Mesenteric fat pad (tissue), 1 donor: ENCODE results near the gene PDE8B. TPM values are rescaled to one million over a fixed set of nuclear protein-coding genes. Genes with fewer than 3 reads are reported as not detected.
"Not testable (repeated sequence)": the region's sequence is repeated elsewhere in the genome, so short reads cannot be mapped to it uniquely, and the experiment has no call there.

Experiments used
- DNase-seq: peaks from one replicate; pipeline ENCODE4 v3.0.0-alpha.2; 2020; ENCODE audit warnings: low spot score
- total RNA-seq: library from RNA; stranded (reverse); fragmentation: NEBNext Ultra II Directional; extraction: Animal tissue kit (Norgen Biotek cat#: 25700); gene quantifications from one replicate; pipeline ENCODE4 v1.2.1, GENCODE V29; 2021
- donor health status: DM: yes; HTN: yes; CAD: no.

PDE8B gene
- total RNA-seq, 1 donor from 2014 or later, result 37.5 TPM

DNA sequence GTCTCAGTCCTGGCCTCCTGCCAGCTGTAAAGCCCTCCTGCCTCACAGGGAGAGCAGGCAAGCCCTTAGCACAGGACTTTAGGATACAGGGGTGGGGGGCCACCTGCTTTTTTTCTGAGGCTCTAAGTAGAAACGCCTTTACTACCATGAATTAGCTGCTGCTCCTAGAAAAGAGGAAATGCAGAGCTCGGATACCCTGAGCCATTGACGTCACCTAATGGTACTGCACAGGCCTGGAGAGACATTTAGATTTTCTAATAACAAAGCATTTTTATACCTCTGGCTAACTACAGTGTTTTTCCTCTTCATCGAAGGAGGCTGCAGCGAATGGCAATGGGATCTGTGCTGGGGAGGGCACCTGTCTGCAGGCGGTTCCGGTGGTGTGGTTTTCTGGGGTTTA lies 144.6 kb downstream of the PDE8B start:
- DNase-seq, result no peak

- no peak for DNase-seq
These were observed 145.3 kb downstream of the PDE8B start for GRCh38 chr5:77355751-77356150.

DNA sequence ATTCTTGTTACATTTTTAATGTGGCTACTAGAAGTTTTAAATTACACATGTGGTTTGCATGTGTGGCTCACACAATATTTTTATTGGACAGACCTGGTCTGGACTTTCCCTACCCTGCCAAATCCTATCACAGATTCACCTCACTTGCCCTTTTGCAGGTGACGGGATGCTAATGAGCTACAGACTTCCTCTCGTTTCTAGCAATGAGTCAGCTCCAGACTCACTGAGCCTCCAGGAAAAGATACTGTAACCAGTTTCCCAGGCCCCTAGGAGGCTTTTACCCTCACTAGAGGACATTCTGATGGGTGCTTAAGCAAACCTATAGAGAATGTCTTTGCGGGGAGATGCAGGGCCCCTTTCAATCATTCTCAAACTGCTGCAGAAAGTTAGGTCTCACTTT lies 146.3 kb downstream of the PDE8B start:
- no peak for DNase-seq

DNA sequence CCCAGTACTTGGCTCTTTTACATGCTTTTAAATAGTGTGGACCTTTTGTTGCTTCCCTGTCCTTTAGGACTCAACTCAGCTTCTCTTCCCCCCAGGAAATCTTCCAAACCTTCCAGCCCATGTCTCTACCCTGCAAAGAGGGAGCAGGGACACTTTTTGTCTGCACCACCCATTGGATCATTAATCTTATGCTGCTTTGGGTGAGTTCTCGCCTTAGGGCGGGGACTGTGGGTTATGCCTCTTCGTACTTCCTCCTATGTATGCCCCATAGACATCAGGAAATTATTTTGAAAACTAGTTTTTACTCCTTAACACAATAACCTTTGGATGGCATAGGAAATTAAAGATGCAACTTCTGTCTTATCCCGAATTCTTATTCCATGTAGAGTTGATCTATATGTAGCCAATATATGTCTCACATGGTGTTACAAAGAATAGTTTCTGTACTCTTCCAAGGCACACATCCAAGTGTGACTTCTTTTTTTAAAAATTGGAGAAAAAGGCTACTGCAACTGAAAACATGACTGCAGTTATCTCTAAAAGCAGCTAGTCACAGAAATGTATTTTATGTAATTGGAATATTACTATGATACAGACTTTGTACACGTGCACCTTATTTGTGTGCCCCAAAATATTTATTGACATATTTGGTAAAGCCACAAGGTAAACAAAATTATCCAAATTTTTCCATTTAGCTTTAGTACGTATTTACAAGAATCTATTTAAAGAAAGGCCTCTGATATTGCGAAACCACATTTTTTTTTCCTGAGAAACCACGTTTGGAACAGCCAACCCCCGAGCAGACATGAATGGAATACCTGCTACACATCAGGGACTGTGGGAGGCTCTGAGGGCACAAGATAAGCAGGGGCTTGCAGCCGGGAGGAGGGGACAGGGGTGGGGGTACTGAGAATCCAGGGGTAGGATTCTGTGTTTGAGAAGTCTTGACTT lies 148.1 kb downstream of the PDE8B start:
- no peak for DNase-seq

- no peak for DNase-seq
These were observed 148.8 kb downstream of the PDE8B start for GRCh38 chr5:77359231-77359630.

DNA sequence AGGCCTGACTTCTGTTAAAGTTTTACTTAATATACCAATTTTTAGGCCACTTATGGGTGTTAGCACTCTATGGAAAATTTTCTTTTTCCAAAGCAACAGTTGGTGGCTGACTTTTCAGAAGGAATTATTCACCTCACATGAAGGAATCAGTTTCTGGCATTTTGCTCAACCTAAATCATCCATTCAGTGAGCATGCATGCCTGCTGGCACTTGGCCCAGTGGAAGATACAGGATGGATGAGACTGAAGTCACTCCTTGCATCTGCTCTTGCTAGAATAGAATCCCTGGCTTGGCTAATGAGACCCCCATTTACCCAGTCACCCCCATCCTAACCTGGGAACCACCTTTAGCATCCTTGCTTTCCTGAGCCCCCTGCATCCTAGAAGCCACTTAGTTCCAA lies 149.9 kb downstream of the PDE8B start:
- no peak for DNase-seq

GRCh38 chr5:77360973-77361372 lies 150.5 kb downstream of the PDE8B start:
- no peak for DNase-seq

GRCh38 chr5:77366717-77367500 lies 156.4 kb downstream of the PDE8B start:
- DNase-seq, result no peak

DNA sequence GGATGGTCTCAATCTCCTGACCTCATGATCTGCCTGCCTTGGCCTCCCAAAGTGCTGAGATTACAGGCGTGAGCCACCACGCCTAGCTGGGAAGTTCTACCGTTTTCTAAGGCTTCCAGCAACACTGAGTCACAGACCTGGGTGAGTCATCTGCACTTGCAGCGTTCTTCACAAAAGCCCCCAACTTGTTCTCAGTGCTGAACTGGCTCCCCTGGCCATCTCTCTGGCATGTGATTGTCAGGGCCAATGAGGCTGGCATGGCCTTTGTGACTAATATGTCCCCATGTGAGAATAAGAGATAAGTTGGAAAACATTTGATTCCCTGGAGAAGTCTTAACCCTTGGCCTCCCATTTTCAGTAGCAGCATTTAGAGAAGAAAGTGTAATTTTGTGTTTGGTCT lies 157.3 kb downstream of the PDE8B start:
- no peak for DNase-seq

- no peak for DNase-seq
These were observed 157.9 kb downstream of the PDE8B start for GRCh38 chr5:77368367-77368766.

DNA sequence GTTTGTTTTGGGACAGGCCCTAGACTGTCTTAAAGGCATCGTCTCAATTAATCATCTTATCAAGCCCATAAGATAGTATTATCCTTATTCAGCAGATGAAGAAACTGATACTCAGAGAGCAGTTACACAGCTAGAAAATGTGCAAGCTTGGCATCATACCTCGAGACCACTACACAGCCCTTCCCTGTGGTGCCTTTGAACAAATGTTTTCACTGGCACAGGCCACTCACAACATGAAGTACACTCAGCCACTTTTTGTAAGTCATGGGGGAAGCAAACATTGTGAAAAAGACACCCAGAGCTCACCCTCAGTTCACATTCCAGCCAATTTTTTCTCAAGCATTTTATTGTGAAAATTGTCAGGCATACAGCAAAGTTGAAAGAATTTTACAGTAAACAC lies 159.1 kb downstream of the PDE8B start:
- no peak for DNase-seq

- DNase-seq, result no peak
These were observed 164.2 kb downstream of the PDE8B start for GRCh38 chr5:77374686-77375085.

GRCh38 chr5:77376609-77377300 lies 166.3 kb downstream of the PDE8B start:
- no peak for DNase-seq

DNA sequence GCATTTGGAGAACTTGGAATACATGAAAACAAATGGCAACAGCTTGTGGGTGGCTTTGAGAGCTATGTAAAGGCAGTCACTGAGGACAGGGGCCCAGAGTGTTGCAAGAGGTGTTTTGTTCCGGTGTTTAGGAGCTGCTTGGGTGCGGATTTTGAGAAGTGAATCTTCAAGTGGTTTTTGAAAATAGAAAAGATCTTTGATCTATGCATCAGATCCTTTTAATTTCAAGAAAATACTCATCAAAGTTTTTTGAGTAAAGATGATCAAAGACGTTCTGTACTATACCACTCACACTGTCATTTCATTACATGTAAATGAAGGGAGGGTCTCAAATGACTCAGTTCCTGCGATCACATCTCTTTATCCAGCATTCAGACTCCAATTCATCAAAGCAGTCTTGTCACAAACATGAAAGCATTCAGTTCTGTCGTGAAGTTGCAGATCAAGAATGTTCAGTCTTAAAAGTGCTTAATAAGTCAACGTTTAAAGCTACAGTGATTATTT lies 169.1 kb downstream of the PDE8B start:
- no peak for DNase-seq

- DNase-seq, result no peak
These were observed 170.2 kb downstream of the PDE8B start for GRCh38 chr5:77380636-77381035.

- not testable (repeated sequence) for DNase-seq
These were observed 172.9 kb downstream of the PDE8B start for GRCh38 chr5:77383336-77383735.

DNA sequence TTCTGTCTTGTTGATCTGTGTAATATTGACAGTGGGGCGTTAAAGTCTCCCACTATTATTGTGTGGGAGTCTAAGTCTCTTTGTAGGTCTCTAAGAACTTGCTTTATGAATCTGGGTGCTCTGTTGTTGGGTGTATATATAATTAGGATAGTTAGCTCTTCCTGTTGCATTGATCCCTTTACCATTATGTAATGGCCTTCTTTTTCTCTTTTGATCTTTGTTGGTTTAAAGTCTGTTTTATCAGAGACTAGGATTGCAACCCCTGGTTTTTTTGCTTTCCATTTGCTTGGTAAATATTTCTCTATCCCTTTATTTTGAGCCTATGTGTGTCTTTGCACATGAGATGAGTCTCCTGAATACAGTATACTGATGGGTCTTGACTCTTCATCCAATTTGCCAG lies 175.9 kb downstream of the PDE8B start:
- DNase-seq, result not testable (repeated sequence)

GRCh38 chr5:77389746-77390145 lies 179.3 kb downstream of the PDE8B start:
- DNase-seq, result no peak

- no peak for DNase-seq
These were observed 179.7 kb downstream of the PDE8B start for GRCh38 chr5:77390221-77390620.

DNA sequence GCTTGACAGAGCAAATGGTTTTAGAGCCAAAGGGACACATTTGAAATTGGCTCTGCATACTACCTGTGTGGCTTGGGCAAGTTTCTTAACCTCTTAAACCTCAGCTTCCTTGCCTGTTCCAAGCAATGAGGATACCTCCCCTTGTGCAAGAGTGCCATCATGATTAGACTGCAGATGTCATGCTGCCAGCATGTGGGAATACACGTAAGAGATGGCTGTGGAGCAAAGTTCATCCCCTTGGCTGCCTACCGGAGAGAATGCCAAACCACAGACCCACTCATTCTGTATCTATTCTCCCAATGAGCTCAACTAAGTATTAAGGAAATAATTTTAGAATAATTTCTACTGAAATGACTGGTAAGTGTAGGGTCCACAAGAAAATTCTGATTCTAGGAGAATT lies 180.3 kb downstream of the PDE8B start:
- no peak for DNase-seq

DNA sequence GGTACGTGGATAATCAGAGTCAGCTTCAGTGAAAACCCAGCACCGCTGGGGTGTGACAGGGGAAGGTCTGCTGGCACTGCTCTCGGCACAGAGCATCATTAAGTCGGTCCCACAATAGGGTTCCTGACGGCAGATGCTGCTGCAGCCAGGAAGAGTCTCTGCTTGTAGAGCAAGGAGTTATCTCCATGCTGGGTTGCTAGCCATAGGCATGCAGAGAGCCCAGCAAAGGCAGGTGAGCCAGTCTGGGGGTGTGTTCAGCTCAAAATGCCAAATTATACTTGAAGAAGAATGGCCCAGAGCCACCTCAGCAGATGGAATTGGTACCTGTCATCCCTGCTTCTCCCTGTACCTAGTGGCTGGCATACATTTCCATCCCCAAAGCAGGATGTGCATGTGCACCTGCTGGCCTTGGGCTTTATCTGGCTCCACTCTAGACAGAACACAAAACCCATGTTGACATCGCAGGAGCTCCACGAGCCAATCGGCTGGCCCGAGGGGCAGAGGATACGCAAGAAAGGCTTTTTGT lies 180.8 kb downstream of the PDE8B start:
- no peak for DNase-seq
